Prostate gland (tissue), 2 donors: Measurements from ENCODE around the gene GNB3. TPM values are rescaled to one million over a fixed set of nuclear protein-coding genes. Genes with fewer than 3 reads are reported as not detected.
"Not testable (repeated sequence)": the region's sequence is repeated elsewhere in the genome, so short reads cannot be mapped to it uniquely, and the experiment has no call there.

Experiments
- DNase-seq: peaks from one replicate; pipeline ENCODE4 v3.0.0-alpha.2; 2019; ENCODE audit warnings: low spot score
- H3K27ac ChIP-seq, 2 donors: fragments of 200-600 bp; sonication (generic); 2 replicates each; pipeline ENCODE4 v1.5.1; 2017 to 2019
- H3K27me3 ChIP-seq: fragments of 200-600 bp; sonication (generic); replicated peaks from 2 replicates; pipeline ENCODE4 v1.5.1; 2019; ENCODE audit not compliant: insufficient read depth
- H3K36me3 ChIP-seq, 2 donors: fragments of 200-600 bp; sonication (generic); 1 replicate in 1 of 2; 2 replicates in 1 of 2; pipeline versions ENCODE4 v1.5.1 to v1.8.1; 2017 to 2019
- H3K4me1 ChIP-seq: fragments of 200-600 bp; sonication (generic); replicated peaks from 2 replicates; pipeline ENCODE4 v1.5.1; 2019
- H3K4me3 ChIP-seq, 2 donors: fragments of 200-600 bp; sonication (generic); 2 replicates each; pipeline ENCODE4 v1.5.1; 2017 to 2019
- H3K9me3 ChIP-seq: fragments of 200-600 bp; sonication (generic); 2 replicates; pipeline ENCODE4 v1.5.1; 2017
- POLR2A ChIP-seq: fragments of 450-650 bp; IDR thresholded peaks from one replicate; pipeline ENCODE4 v1.6.1; 2016; ENCODE audit warnings: antibody characterized with exemption, mild to moderate bottlenecking
- POLR2AphosphoS5 ChIP-seq: sonication (generic); formaldehyde crosslinking; IDR thresholded peaks from one replicate; pipeline ENCODE4 v1.6.1; 2017; ENCODE audit warnings: antibody characterized with exemption
- WGBS: methylation state at CpG from one replicate; pipeline ENCODE4 v1.1.5; 2018; 5-methylcytosine and 5-hydroxymethylcytosine counted together
- intact Hi-C: fragments of 100-400 bp; cut with DNase I; formaldehyde crosslinking; loops from one replicate; pipeline ENCODE4 v1.14.2; 2022
- total RNA-seq, 2 donors: library from RNA; depleted of rRNA; stranded (reverse); fragments of >200 nt; gene quantifications; one replicate each; pipeline ENCODE4 v1.1.0, GENCODE V29; 2016
- TF ChIP-seq, protein P1 (sequence below), 4 experiments: fragments of 200-600 bp in 2 of 4; fragments of 450-650 bp in 2 of 4; sonication (generic) in 2 of 4; IDR thresholded peaks; 1 replicate in 3 of 4; 2 replicates in 1 of 4; pipeline ENCODE4 v1.5.1; 2016 to 2019; ENCODE audit warnings: antibody characterized with exemption in 4 of 4, mild to moderate bottlenecking in 2 of 4, moderate library complexity in 2 of 4

Gene GNB3
- total RNA-seq, 2 donors from 2014 or later = 2.3 to 2.4 TPM

DNA sequence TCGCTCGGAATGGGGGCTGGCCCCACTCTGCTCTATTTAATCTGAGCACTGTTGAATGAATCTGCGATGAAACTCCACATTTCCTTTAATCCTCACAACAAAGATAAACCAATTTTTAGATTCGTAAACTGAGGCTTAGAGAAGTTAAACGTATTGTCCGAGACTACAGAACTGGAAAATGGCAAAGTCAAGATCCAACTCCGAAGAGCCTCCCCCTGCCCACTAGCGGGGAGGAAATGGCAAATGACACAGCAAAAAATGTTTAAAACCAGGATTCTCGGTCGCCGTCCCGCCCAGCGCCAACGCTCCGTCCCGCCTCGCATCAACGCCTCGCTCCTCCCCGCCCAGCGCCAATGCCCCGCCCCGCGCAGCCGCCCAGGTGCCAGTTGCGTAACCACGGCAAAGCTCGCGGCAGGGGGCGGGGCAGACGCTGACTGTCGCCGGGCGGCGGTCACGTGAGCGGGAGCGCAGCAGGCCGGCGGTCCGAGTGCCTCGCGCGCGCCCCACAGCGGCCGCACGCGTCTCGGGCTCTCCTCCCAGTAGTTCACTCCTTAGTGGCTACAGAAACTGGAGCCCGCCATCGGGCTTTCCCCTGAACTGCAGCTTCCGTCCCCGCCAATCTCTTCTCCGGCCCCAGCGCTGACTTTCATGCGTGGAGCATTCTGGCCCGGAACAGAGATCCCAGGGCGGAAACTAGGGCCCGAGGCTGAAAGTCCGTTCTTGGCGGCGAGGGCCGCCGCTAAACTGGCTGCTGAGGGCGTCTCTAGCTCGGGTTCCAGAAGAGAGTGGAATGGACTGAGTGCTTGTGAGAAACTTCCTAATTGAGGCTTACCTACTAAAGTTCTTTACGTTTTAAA lies 50.3 kb downstream of the GNB3 start:
- TF ChIP-seq, protein P1, sequence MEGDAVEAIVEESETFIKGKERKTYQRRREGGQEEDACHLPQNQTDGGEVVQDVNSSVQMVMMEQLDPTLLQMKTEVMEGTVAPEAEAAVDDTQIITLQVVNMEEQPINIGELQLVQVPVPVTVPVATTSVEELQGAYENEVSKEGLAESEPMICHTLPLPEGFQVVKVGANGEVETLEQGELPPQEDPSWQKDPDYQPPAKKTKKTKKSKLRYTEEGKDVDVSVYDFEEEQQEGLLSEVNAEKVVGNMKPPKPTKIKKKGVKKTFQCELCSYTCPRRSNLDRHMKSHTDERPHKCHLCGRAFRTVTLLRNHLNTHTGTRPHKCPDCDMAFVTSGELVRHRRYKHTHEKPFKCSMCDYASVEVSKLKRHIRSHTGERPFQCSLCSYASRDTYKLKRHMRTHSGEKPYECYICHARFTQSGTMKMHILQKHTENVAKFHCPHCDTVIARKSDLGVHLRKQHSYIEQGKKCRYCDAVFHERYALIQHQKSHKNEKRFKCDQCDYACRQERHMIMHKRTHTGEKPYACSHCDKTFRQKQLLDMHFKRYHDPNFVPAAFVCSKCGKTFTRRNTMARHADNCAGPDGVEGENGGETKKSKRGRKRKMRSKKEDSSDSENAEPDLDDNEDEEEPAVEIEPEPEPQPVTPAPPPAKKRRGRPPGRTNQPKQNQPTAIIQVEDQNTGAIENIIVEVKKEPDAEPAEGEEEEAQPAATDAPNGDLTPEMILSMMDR (IDR thresholded peaks at IDR 0.05) = peak; percentile 86 to 99 (median 97)
- peak; percentile 64 for TF ChIP-seq POLR2A
- TF ChIP-seq POLR2AphosphoS5 = peak; percentile 88

DNA sequence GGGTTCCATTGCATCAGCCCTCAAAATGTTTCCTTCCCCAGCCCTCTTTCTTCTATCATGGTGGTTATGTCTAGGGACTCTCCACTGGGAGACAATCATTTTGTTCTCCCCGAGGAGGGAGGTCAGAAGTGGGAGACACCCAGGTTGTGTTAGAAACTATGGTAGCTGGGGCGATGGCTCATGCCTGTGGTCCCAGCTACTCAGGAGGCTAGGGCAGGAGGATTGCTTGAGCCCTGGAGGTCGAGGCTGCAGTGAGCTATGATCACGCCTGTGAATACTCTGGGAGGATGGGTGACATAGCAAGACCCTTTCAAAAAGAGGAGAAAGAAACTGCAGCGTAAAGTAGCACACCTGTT lies 50.9 kb downstream of the GNB3 start:
- Histone ChIP-seq H3K27ac (peak overlapping the region; percentile 89 to 90), H3K36me3 (no peaks in the 10 kb centered on the region), H3K9me3 (no peaks in the 10 kb centered on the region), H3K4me1 (no peaks in the 10 kb centered on the region), H3K27me3 (no peaks in the 10 kb centered on the region), H3K4me3 (peak overlapping the region; percentile 42 to 47)
- TF ChIP-seq, protein P1 (IDR thresholded peaks at IDR 0.05) = no peak
- TF ChIP-seq POLR2AphosphoS5 (no peak), POLR2A (no peak)
- no peak for DNase-seq
- WGBS = 88% methylated on average over 5 of the region's 5 CpGs
- intact Hi-C loops = loop anchor here (1.0 kb wide), 1 partner anchor 18 kb away; the partner anchor contains the start of gene SPSB2

More for the DNA sequence above, 50.3 kb downstream of the GNB3 start:
- Histone ChIP-seq H3K27me3 (no peaks in the 10 kb centered on the region), H3K27ac (peak overlapping the region; percentile 89 to 90), H3K4me3 (peak overlapping the region; percentile 42 to 47), H3K36me3 (no peaks in the 10 kb centered on the region), H3K4me1 (no peaks in the 10 kb centered on the region), H3K9me3 (no peaks in the 10 kb centered on the region)
- 1% methylated on average over 66 of the region's 68 CpGs for WGBS
- DNase-seq = peak; percentile 97
- intact Hi-C loops = loop anchor here (1.0 kb wide), 1 partner anchor 18 kb away; the partner anchor contains the start of gene SPSB2

DNA sequence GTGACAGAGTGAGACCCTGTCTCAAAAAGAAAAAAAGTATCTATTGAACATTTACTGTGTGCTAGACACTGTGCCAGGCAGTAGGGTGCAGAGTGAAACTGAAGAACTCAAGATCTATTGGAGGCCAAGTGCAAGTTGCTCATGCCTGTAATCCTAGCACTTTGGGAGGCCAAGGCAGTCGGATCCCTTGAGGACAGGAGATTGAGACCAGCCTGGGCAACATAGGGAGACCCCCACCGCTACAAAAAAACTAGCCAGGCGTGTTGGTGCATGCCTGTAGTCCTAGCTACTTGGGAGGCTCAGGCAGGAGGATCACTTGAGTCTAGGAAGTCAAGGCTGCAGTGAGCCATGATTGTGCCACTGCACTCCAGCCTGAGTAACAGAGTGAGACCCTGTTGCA lies 52.0 kb downstream of the GNB3 start:
- H3K4me1 ChIP-seq, intact Hi-C loops: not testable (repeated sequence)
- 98% methylated on average over 3 of the region's 3 CpGs for WGBS

DNA sequence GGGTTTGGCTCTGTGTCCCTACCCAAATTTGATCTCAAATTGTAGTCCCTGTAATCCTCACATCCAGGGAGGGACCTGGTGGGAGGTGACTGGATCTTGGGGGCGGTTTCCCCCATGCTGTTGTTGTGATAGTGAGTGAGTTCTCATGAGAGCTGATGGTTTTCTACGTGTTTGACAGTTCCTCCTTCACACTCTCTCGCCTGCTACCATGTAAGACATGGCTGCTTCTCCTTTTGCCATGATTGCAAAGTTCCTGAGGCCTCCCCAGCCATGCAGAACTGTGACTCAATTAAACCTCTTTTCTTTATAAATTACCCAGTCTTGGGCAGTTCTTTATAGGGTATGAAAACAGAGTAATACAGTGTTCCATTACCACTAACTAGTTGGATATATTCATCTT lies 53.6 kb downstream of the GNB3 start:
- WGBS = 84% methylated on average over 3 of the region's 3 CpGs
- H3K4me1 ChIP-seq = no peaks in the 10 kb centered on the region
- no peaks in the 10 kb centered on the region for H3K9me3 ChIP-seq
- DNase-seq = no peak
- no peaks in the 10 kb centered on the region for H3K36me3 ChIP-seq
- no peaks in the 10 kb centered on the region for H3K27me3 ChIP-seq
- intact Hi-C loops = no loop called here
- TF ChIP-seq POLR2AphosphoS5 = no peak
- no peak for TF ChIP-seq POLR2A
- TF ChIP-seq, protein P1 (IDR thresholded peaks at IDR 0.05) = no peak
- no peak overlapping the region for H3K27ac ChIP-seq
- H3K4me3 ChIP-seq = no peak overlapping the region

More for the DNA sequence above, 52.0 kb downstream of the GNB3 start:
- not testable (repeated sequence) for H3K9me3 ChIP-seq, H3K4me3 ChIP-seq, H3K36me3 ChIP-seq, H3K27ac ChIP-seq, DNase-seq, H3K27me3 ChIP-seq

Other genes with a start within 250 kb of the GNB3 start
- 100 to 1,000 TPM; 124 to 240 TPM for gene CHD4, start 233.5 kb upstream of the GNB3 start, total RNA-seq
- 1 to 10 TPM in 1 of 2 donors, under 1 TPM in 1; 0.59 to 1.9 TPM for gene LPAR5, start 205.0 kb upstream of the GNB3 start, total RNA-seq
- 10 to 100 TPM in 1 of 2 donors, 1 to 10 TPM in 1; 2.3 to 49.6 TPM for gene ACRBP, start 193.5 kb upstream of the GNB3 start, total RNA-seq
- gene ING4, start 177.8 kb upstream of the GNB3 start, total RNA-seq = 10 to 100 TPM; 75.5 to 78.9 TPM
- 10 to 100 TPM; 42.9 to 68.6 TPM for gene ZNF384, start 151.6 kb upstream of the GNB3 start, total RNA-seq
- gene PIANP, start 140.1 kb upstream of the GNB3 start, total RNA-seq = 1 to 10 TPM in 1 of 2 donors, not detected in 1; 3.1 TPM
- gene COPS7A, start 116.9 kb upstream of the GNB3 start, total RNA-seq = 10 to 100 TPM; 92.0 to 92.6 TPM
- gene MLF2, start 87.8 kb upstream of the GNB3 start, total RNA-seq = 100 to 1,000 TPM; 267 to 282 TPM
- 100 to 1,000 TPM; 285 to 339 TPM for gene PTMS, start 74.6 kb upstream of the GNB3 start, total RNA-seq
- gene LAG3, start 68.4 kb upstream of the GNB3 start, total RNA-seq = 10 to 100 TPM in 1 of 2 donors, under 1 TPM in 1; 0.73 to 13.1 TPM
- 1 to 10 TPM; 1.6 to 8.6 TPM for gene CD4, start 51.4 kb upstream of the GNB3 start, total RNA-seq
- gene GPR162, start 19.1 kb upstream of the GNB3 start, total RNA-seq = 1 to 10 TPM; 4.3 to 4.4 TPM
- gene P3H3, start 12.5 kb upstream of the GNB3 start, total RNA-seq = 10 to 100 TPM; 25.7 to 28.8 TPM
- 10 to 100 TPM in 1 of 2 donors, 1 to 10 TPM in 1; 1.7 to 16.2 TPM for gene CDCA3, start 10.4 kb downstream of the GNB3 start, total RNA-seq
- gene USP5, start 11.2 kb downstream of the GNB3 start, total RNA-seq = 10 to 100 TPM; 58.3 to 84.1 TPM
- 100 to 1,000 TPM; 404 to 443 TPM for gene TPI1, start 26.6 kb downstream of the GNB3 start, total RNA-seq
- 10 to 100 TPM; 12.7 to 23.5 TPM for gene SPSB2, start 32.4 kb downstream of the GNB3 start, total RNA-seq
- 10 to 100 TPM; 15.9 to 25.3 TPM for gene LRRC23, start 63.9 kb downstream of the GNB3 start, total RNA-seq
- 10 to 100 TPM in 1 of 2 donors, 1 to 10 TPM in 1; 6.9 to 13.0 TPM for gene ENO2, start 73.7 kb downstream of the GNB3 start, total RNA-seq
- gene ATN1, start 87.0 kb downstream of the GNB3 start, total RNA-seq = 100 to 1,000 TPM in 1 of 2 donors, 10 to 100 TPM in 1; 93.0 to 129 TPM
- not detected for gene RNU7-1, start 102.9 kb downstream of the GNB3 start, total RNA-seq
- 100 to 1,000 TPM; 352 to 711 TPM for gene C12orf57, start 103.1 kb downstream of the GNB3 start, total RNA-seq
- 10 to 100 TPM; 30.6 to 43.2 TPM for gene PTPN6, start 110.4 kb downstream of the GNB3 start, total RNA-seq
- gene PHB2, start 129.7 kb downstream of the GNB3 start, total RNA-seq = 100 to 1,000 TPM; 177 to 230 TPM
- gene EMG1, start 130.0 kb downstream of the GNB3 start, total RNA-seq = 10 to 100 TPM; 37.7 to 46.3 TPM
- 10 to 100 TPM; 59.9 to 86.9 TPM for gene LPCAT3, start 177.6 kb downstream of the GNB3 start, total RNA-seq
- gene C1S, start 219.8 kb downstream of the GNB3 start, total RNA-seq = 100 to 1,000 TPM in 1 of 2 donors, 10 to 100 TPM in 1; 52.7 to 176 TPM